HepG2 (cell line): ENCODE data around the gene TREML4. TPM values are rescaled to one million over a fixed set of nuclear protein-coding genes. Genes with fewer than 3 reads are reported as not detected.

ENCODE experiments used
- ATAC-seq: fragments of 200-7000 bp; cut with Tn5 transposase; 3 replicates; pipeline ENCODE4 v1.9.1; 2020; ENCODE audit warnings: mild to moderate bottlenecking, moderate library complexity
- BruUV-seq: library from RNA; stranded (reverse); fragments of 400-500 nt; replicated peaks from 2 replicates; lab custom pipeline; 2021; lab: Mats Ljungman, UMichigan
- CTCF ChIA-PET: fragments of 300-600 bp; formaldehyde crosslinking; extraction: SDS; loops from one replicate; lab custom pipeline; 2021; ENCODE audit warnings: low total read pairs, inconsistent platforms, low intra/inter-chr PET ratio; lab: Yijun Ruan, JAX
- POLR2A ChIA-PET: fragments of 350-600 bp; sonication (Branson Sonifier 250); formaldehyde crosslinking; loops from one replicate; lab custom pipeline; 2020; ENCODE audit warnings: antibody characterized with exemption, inconsistent platforms; lab: Yijun Ruan, JAX
- DNase-seq: peaks from one replicate; pipeline ENCODE4 v3.0.0-alpha.2; 2015; ENCODE audit warnings: low spot score
- FAIRE-seq: peaks from 3 replicates; lab custom pipeline; 2011; peaks lifted over from hg19 to GRCh38; lab: Jason Lieb, UNC
- H2AFZ ChIP-seq: one replicate; pipeline ENCODE4 v1.6.1; 2011; ENCODE audit warnings: low read length, inconsistent platforms
- H3K27ac ChIP-seq: fragments of 300-600 bp; 3 replicates; pipeline ENCODE4 v1.8.0; 2011; ENCODE audit warnings: mixed run types, mild to moderate bottlenecking, mixed read lengths, low read length, inconsistent platforms; ENCODE audit not compliant: insufficient read depth; ENCODE audit errors: extremely low read length
- H3K27me3 ChIP-seq, 2 experiments: fragments of 200-600 bp in 1 of 2; 2 replicates in 1 of 2; 3 replicates in 1 of 2; pipeline versions ENCODE4 v1.6.0 to v1.8.0; 2011; ENCODE audit warnings: low read length in 2 of 2, mild to moderate bottlenecking in 2 of 2, moderate library complexity in 2 of 2, inconsistent platforms in 1 of 2; ENCODE audit not compliant: insufficient read depth in 2 of 2, control insufficient read depth in 1 of 2
- H3K36me3 ChIP-seq, 2 experiments: fragments of 200-600 bp in 1 of 2; replicated peaks in 1 of 2; 2 replicates in 1 of 2; 3 replicates in 1 of 2; pipeline versions ENCODE4 v1.5.1 to v1.8.0; 2011; ENCODE audit warnings: low read length in 2 of 2, inconsistent platforms in 1 of 2; ENCODE audit not compliant: insufficient read depth in 2 of 2, control insufficient read depth in 1 of 2
- H3K4me1 ChIP-seq: 2 replicates; pipeline ENCODE4 v1.5.1; 2012; ENCODE audit warnings: low read length, inconsistent platforms; ENCODE audit not compliant: insufficient read depth
- H3K4me2 ChIP-seq: 2 replicates; pipeline ENCODE4 v1.6.0; 2011; ENCODE audit warnings: low read depth, low read length, inconsistent platforms
- H3K4me3 ChIP-seq, 3 experiments: fragments of 200-600 bp in 1 of 3; sonication (generic), shearing (Covaris generic) in 1 of 3; replicated peaks in 1 of 3; 2 replicates each; pipeline ENCODE4 v1.5.1; 2011 to 2016; ENCODE audit warnings: low read length in 3 of 3, inconsistent platforms in 2 of 3, low read depth in 2 of 3, mild to moderate bottlenecking in 2 of 3, control low read depth in 1 of 3, mixed read lengths in 1 of 3; ENCODE audit not compliant: insufficient read depth in 1 of 3
- H3K79me2 ChIP-seq: one replicate; pipeline ENCODE4 v1.6.1; 2011; ENCODE audit warnings: low read length, inconsistent platforms; ENCODE audit not compliant: insufficient read depth
- H3K9ac ChIP-seq: 2 replicates; pipeline ENCODE4 v1.6.0; 2011; ENCODE audit warnings: mild to moderate bottlenecking, low read depth, low read length, inconsistent platforms; ENCODE audit not compliant: insufficient read depth
- H3K9me3 ChIP-seq: 2 replicates; pipeline ENCODE4 v1.5.1; 2012; ENCODE audit warnings: mild to moderate bottlenecking, low read length
- H4K20me1 ChIP-seq: 2 replicates; pipeline ENCODE4 v1.6.0; 2011; ENCODE audit warnings: inconsistent platforms, mild to moderate bottlenecking, low read length, moderate library complexity; ENCODE audit not compliant: insufficient read depth
- DNMT1 ChIP-seq: sonication (generic); formaldehyde crosslinking; IDR thresholded peaks from 2 replicates; pipeline ENCODE4 v1.5.1; 2020; ENCODE audit warnings: mild to moderate bottlenecking, missing genetic modification reagents
- KAT8 ChIP-seq: IDR thresholded peaks from 2 replicates; pipeline ENCODE4 v1.6.1; 2016; ENCODE audit warnings: missing genetic modification reagents, missing compliant biosample characterization
- KLF12 ChIP-seq: sonication (generic); formaldehyde crosslinking; IDR thresholded peaks from 2 replicates; pipeline ENCODE4 v1.4.0; 2020; ENCODE audit warnings: missing genetic modification reagents, borderline replicate concordance
- THAP11 ChIP-seq: IDR thresholded peaks from 2 replicates; pipeline ENCODE4 v1.6.1; 2016; ENCODE audit warnings: missing biosample characterization, missing genetic modification reagents
- TMF1 ChIP-seq: sonication (generic); formaldehyde crosslinking; IDR thresholded peaks from 2 replicates; pipeline ENCODE4 v1.8.1; 2022; ENCODE audit warnings: low read depth, missing genetic modification reagents
- WIZ ChIP-seq: sonication (generic); formaldehyde crosslinking; IDR thresholded peaks from 2 replicates; pipeline ENCODE4 v1.5.1; 2020; ENCODE audit warnings: mild to moderate bottlenecking, missing genetic modification reagents
- ZNF10 ChIP-seq: sonication (generic); formaldehyde crosslinking; IDR thresholded peaks from 2 replicates; pipeline ENCODE4 v1.4.0; 2020; ENCODE audit warnings: mild to moderate bottlenecking, low read depth, missing genetic modification reagents, borderline replicate concordance
- ZNF121 ChIP-seq: sonication (generic); formaldehyde crosslinking; IDR thresholded peaks from 2 replicates; pipeline ENCODE4 v1.5.0; 2020; ENCODE audit warnings: mild to moderate bottlenecking, missing genetic modification reagents
- ZNF282 ChIP-seq: fragments of 450-650 bp; IDR thresholded peaks from 2 replicates; pipeline ENCODE4 v1.6.1; 2018; ENCODE audit not compliant: partially characterized antibody
- WGBS: methylation state at CpG from one replicate; pipeline ENCODE4 v1.1.6; 2017; ENCODE audit warnings: low lambda C conversion rate; 5-methylcytosine and 5-hydroxymethylcytosine counted together
- in situ Hi-C: cut with HindIII; loops from 2 replicates; pipeline ENCODE4 v1.10.0; 2017; ENCODE audit warnings: low pct_unique_long_range_greater_than_20kb; ENCODE audit not compliant: extremely low pct_ligation_motif_present
- intact Hi-C: fragments of 100-400 bp; cut with micrococcal nuclease; formaldehyde crosslinking; loops from one replicate; pipeline ENCODE4 v1.10.0; 2022; ENCODE audit not compliant: unreplicated experiment
- polyA plus RNA-seq, 8 experiments: library from polyadenylated mRNA; depleted of rRNA in 3 of 8; stranded (reverse) in 7 of 8; unstranded in 1 of 8; fragments of >200 nt; fragmentation: Illumina TruSeq in 4 of 8; extraction: Trizol in 4 of 8; gene quantifications; 2 replicates each; pipeline versions ENCODE4 v1.2.1 to v1.2.3, GENCODE V29; 2011 to 2016; ENCODE audit warnings: low read depth in 4 of 8, missing spikeins in 1 of 8, mixed read lengths in 1 of 8; ENCODE audit not compliant: insufficient read depth in 1 of 8
- total RNA-seq, 5 experiments: library from RNA; depleted of rRNA; stranded (reverse); fragments of >200 nt; fragmentation: Illumina TruSeq; extraction: Trizol; gene quantifications; 2 replicates each; pipeline ENCODE4 v1.2.3, GENCODE V29; 2016; ENCODE audit warnings: low read depth in 1 of 5
- TF ChIP-seq, protein P1 (sequence below): sonication (generic); formaldehyde crosslinking; IDR thresholded peaks from 2 replicates; pipeline ENCODE4 v1.8.0; 2022; ENCODE audit warnings: mild to moderate bottlenecking, missing genetic modification reagents, borderline replicate concordance
- TF ChIP-seq, protein P2 (sequence below): sonication (generic); formaldehyde crosslinking; IDR thresholded peaks from 2 replicates; pipeline ENCODE4 v1.5.0; 2020; ENCODE audit warnings: mild to moderate bottlenecking, low read depth, missing genetic modification reagents, borderline replicate concordance
- TF ChIP-seq, protein P3 (sequence below): sonication (generic); formaldehyde crosslinking; IDR thresholded peaks from 2 replicates; pipeline ENCODE4 v1.4.0; 2020; ENCODE audit warnings: mild to moderate bottlenecking, missing genetic modification reagents, borderline replicate concordance

Gene TREML4
- total and polyA plus RNA-seq, 2 of the 13 experiments (the other 11 are each of a cell fraction or from before 2014, with no cell fraction given), result not detected

DNA sequence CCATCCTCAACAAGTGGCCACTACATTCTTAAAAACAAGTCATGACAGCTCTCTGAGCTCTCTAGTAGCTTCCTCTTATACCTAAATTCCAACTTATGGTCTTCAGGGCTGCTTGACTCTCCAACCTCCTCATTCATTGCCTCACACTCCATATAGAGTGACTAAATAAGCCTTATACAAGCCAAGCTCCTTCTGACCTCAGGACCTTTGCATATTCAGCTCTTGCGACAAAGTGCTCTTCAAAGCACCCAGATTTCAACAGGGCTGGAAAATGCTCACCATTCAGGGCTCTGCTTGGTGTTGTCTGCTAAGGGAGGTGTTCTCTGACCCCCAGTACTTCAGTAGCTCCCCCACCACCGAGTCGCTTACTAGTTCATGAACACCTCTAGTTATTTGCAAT, 30.9 kb upstream of the TREML4 start:
- intact Hi-C loops (no loop called here), in situ Hi-C loops (no loop called here)
- no peaks in the 10 kb centered on the region for H4K20me1 ChIP-seq
- CTCF ChIA-PET, result no interaction called here
- POLR2A ChIA-PET, result no interaction called here
- H3K9ac ChIP-seq, result no peak overlapping the region
- no peaks in the 10 kb centered on the region for H3K9me3 ChIP-seq
- H3K4me2 ChIP-seq, result no peak overlapping the region
- no peak overlapping the region for H3K27ac ChIP-seq
- no peak overlapping the region for H3K4me3 ChIP-seq
- H3K79me2 ChIP-seq, result no peaks in the 10 kb centered on the region
- FAIRE-seq, result no peak
- peaks cover 2 to 17% of the 10 kb centered on the region in 2 experiments; a peak in 4 of 5 replicates for H3K27me3 ChIP-seq
- 64% methylated on average over 3 of the region's 3 CpGs for WGBS
- BruUV-seq, result no TSS peak
- DNase-seq, result no peak
- ATAC-seq, result no peak
- no peaks in the 10 kb centered on the region for H3K4me1 ChIP-seq
- H2AFZ ChIP-seq, result no peak overlapping the region
- no peaks in the 10 kb centered on the region for H3K36me3 ChIP-seq
- TF ChIP-seq, protein P1, sequence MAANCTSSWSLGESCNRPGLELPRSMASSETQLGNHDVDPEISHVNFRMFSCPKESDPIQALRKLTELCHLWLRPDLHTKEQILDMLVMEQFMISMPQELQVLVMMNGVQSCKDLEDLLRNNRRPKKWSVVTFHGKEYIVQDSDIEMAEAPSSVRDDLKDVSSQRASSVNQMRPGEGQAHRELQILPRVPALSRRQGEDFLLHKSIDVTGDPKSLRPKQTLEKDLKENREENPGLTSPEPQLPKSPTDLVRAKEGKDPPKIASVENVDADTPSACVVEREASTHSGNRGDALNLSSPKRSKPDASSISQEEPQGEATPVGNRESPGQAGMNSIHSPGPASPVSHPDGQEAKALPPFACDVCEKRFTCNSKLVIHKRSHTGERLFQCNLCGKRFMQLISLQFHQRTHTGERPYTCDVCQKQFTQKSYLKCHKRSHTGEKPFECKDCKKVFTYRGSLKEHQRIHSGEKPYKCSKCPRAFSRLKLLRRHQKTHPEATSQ (CRISPR knock-in tag), result no peak
- TF ChIP-seq ZNF282, result no peak
- TF ChIP-seq, protein P2, sequence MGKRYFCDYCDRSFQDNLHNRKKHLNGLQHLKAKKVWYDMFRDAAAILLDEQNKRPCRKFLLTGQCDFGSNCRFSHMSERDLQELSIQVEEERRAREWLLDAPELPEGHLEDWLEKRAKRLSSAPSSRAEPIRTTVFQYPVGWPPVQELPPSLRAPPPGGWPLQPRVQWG (CRISPR knock-in tag), result no peak
- no peak for TF ChIP-seq WIZ (CRISPR knock-in tag)
- TF ChIP-seq ZNF10 (CRISPR knock-in tag), result no peak
- no peak for TF ChIP-seq KLF12 (CRISPR knock-in tag)
- TF ChIP-seq, protein P3, sequence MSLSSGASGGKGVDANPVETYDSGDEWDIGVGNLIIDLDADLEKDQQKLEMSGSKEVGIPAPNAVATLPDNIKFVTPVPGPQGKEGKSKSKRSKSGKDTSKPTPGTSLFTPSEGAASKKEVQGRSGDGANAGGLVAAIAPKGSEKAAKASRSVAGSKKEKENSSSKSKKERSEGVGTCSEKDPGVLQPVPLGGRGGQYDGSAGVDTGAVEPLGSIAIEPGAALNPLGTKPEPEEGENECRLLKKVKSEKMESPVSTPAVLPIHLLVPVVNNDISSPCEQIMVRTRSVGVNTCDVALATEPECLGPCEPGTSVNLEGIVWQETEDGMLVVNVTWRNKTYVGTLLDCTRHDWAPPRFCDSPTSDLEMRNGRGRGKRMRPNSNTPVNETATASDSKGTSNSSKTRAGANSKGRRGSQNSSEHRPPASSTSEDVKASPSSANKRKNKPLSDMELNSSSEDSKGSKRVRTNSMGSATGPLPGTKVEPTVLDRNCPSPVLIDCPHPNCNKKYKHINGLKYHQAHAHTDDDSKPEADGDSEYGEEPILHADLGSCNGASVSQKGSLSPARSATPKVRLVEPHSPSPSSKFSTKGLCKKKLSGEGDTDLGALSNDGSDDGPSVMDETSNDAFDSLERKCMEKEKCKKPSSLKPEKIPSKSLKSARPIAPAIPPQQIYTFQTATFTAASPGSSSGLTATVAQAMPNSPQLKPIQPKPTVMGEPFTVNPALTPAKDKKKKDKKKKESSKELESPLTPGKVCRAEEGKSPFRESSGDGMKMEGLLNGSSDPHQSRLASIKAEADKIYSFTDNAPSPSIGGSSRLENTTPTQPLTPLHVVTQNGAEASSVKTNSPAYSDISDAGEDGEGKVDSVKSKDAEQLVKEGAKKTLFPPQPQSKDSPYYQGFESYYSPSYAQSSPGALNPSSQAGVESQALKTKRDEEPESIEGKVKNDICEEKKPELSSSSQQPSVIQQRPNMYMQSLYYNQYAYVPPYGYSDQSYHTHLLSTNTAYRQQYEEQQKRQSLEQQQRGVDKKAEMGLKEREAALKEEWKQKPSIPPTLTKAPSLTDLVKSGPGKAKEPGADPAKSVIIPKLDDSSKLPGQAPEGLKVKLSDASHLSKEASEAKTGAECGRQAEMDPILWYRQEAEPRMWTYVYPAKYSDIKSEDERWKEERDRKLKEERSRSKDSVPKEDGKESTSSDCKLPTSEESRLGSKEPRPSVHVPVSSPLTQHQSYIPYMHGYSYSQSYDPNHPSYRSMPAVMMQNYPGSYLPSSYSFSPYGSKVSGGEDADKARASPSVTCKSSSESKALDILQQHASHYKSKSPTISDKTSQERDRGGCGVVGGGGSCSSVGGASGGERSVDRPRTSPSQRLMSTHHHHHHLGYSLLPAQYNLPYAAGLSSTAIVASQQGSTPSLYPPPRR, result no peak
- TF ChIP-seq TMF1 (CRISPR knock-in tag), result no peak
- TF ChIP-seq THAP11 (CRISPR knock-in tag), result no peak
- TF ChIP-seq DNMT1 (CRISPR knock-in tag), result no peak
- no peak for TF ChIP-seq ZNF121 (CRISPR knock-in tag)
- TF ChIP-seq KAT8 (CRISPR knock-in tag), result no peak
